Stimulated activated CD4-positive, alpha-beta T cell treated with anti-CD3 and anti-CD28 coated beads, Interleukin-4, amount 100 ng/mL, for 48 hours (primary cell): Measurements from ENCODE around the gene SEC14L1.

Source experiments
- DNase-seq, 2 donors: peaks; one replicate each; pipeline ENCODE4 v3.0.0-alpha.2; 2020; ENCODE audit warnings: low read depth in 2 of 2

SEC14L1 gene

DNA sequence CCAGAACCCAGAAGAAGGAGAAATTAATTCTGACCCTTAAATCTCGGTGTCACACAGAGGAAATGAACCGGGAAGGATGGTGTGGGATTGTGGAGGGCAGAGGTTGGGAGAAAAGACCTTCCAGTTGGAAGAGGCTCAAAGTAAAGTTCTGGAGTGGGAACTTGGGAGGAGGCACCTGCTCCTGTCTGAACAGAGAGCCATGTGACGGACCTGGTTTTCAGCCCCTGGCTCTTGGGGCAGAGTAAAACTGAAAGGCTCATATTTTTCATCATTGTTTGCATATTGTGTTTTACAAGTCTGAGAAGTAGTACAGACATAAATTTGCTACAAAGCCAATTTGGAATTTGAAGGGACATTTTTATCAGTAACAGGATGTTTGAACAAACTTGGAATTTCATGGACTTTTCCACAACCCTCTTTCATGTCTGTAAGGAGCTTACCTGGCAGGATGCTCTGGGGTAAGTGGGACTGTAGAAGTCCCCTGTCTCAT is 24.4 kb upstream of the SEC14L1 start:
- no peak for DNase-seq

DNA sequence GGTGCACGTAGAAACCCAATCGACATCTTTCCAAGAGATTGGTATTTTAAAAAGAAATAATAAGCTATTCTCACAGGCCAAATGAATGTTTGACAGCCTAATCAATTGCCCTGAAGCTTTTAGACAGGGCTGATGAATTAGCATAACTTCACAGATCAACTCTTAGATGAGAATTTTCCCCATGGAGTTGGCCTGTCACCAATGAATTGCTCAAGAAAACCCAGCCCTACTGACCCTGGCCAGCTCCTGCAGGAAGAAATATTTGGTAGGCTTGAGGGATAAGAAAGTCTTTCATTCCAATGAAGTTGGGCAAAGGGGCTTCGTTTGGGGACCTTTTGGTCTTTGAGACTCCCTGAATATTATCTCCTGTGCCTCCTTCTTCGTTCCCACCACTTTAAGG is 23.4 kb upstream of the SEC14L1 start:
- no peak for DNase-seq

DNA sequence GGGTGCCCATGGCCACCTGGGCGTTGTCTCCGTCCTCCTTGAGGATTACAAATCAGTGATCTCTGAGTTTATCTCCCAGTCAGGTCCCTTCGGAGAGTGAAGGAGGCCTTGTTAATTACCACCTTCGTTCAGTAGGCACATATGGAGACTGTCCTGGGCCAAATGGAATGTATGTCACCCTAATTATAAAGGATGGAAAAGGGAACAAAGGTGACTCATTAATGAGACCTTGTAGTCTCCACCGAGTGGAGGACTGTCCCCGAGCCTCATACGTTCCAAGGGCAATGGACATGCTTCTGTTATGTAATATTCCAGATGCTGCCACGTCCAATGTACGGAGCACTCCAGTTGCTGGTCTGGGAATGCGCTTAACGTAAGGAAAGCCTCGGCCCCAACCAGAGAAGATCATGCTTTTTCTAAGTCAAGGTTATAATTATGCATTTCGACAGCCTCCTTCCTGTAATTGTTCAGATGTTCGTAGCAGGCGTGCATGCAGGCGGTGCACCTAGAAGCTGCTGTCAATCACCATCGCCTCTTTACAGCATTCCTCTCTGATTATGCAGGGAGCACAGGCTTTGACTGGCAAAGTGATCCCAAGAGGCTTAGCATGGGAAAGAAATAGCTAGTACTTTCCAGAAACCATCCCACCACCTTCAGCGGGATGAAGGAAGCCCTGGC is 22.4 kb upstream of the SEC14L1 start:
- no peak for DNase-seq

DNA sequence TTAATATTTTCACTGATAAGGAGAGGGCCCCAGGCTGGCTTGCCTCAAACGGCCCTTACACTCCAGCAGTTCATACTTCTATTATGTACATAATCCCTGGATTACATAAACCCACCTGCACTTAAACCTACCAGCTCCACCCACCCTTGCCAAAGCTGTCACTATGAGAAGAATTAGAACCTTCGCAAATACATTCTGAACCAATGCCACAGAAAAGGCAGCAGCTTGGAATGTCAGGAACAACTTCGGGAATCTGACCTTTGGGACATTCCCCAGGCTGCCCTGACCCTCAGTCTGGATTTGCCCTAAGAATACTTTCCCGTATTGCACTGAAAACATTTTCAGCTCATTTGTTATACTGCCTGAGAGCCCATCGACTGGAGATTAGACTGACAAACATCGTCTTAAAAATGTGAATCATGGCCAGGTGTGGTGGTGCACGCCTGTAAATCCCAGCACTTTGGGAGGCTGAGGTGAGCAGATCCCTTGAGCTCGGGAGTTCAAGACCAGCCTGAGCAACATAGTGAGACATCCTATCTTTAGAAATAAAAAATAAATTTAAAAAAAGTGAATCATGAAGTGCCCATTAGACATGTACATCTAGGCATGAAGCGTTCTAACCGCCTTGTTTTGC is 21.0 kb upstream of the SEC14L1 start:
- DNase-seq, result no peak

DNA sequence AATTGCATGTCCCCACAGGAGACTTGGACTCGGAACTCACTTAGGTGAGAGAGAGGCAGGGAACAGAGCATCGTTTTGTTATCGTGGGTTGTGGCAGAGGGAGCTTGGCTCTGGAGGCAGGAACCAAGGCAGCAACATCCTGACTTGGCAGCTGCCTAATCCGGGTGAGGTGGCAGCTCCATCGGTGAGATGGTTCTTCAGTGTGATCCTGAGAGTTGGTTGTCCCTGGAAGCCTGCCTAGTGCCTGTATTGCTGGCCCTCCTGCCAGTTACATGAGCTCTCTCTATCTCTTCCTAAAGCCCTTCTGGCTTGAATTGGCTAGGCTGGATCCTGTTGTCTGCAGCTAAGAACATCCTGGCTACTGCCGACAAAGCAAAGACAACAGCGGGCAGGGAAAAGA is 19.9 kb upstream of the SEC14L1 start:
- DNase-seq, result no peak

DNA sequence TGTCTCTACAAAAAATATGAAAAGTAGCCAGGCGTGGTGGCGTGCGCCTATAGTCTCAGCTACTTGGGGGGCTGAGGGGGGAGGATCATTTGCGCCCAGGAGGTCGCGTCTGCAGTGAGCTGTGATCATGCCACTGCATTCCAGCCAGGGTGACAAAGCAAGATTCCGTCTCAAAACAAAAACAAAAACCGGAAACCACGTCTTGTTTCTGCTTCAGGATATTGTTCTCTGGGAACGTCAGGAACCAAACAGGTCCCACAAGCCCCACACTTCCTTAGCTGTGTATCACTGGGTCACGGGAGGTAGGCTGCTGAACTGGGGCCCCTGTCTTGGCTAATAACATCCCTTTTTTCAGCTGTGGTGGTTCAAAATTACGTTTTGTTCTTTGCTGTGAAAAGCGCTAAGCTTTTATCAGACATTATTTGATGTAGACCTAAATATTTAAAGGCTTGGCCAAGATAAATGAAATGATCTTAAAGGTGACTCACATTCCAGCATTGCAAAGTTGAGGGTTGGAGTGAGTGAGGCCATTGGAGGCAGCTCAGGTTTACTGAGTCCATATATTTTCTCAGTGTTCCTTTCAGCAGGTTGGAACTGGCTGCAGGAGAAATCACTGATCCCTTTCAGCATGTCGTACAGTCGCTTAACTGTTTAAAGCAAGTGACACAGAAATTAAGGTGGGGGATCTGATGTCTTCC is 16.4 kb upstream of the SEC14L1 start:
- no peak for DNase-seq

DNA sequence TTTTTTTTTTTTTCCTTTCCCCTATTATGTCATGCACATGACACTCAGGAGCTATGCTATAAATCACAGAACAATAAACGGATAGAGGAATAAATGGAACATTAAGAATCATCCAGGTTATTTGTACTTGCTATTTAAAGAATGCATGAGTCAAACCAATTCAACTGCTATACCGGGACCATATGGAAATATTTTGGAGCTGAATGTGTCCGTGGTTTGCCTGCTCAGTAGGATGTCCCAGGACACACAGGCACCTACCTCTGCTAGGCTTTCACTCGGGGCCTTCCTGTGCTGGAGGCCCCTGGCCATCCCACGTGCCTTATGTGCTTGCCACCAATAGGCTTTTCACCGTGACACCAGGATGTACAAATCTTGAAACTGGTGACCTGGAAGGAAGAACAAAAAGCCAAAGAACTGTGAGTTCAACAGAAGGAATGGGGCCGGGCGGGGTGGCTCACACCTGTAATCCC is 15.3 kb upstream of the SEC14L1 start:
- no peak for DNase-seq

DNA sequence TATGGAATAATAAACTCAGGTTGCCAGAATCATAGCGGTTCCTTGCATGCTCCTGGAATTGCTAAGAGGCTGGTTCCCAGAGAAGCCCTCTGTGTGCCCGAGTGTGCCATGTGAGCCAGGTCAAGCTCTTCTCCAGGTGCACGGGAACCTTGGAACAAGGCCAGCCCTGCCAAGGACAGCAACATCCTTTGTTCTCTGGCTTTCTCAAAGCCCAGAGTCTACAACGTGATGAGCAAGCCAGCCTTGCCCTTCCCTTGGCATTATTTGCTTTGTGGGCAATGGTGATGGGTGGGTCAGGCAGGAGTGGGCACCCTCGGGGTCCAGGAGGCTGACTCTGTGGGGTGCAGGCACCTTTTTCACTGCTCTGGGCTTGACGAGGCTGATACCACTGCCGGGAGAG is 14.2 kb upstream of the SEC14L1 start:
- DNase-seq, result no peak

DNA sequence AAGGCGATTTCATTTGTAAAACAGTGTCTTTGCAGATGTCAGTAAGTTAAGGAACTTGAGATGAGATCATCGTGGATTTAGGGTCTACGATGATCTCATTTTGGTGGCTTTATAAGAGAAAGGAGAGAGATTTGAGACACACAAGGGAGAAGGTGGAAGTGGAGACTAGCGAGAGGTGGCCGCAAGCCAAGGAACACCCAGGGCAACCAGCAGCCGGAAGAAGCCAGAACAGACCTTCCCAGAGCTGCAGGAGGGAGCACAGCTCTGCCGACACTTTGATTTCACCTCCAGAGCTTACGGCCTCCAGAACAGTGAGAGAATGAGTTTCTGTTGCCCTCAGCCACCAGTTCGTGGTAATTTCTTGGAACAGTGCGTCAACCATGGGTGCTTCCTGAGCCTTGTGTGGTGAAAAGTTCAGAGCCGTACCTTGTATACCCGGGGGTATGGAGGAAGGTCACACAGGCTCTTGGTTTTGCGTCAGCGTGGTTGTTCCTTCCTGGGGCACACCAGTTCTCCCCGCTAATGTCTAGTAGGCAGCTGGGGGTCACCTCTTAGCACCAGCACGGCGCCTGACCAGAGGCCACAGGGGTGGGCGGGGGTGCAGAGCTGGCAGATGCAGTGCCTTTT is 12.9 kb upstream of the SEC14L1 start:
- peak; percentile 46 to 50 for DNase-seq

DNA sequence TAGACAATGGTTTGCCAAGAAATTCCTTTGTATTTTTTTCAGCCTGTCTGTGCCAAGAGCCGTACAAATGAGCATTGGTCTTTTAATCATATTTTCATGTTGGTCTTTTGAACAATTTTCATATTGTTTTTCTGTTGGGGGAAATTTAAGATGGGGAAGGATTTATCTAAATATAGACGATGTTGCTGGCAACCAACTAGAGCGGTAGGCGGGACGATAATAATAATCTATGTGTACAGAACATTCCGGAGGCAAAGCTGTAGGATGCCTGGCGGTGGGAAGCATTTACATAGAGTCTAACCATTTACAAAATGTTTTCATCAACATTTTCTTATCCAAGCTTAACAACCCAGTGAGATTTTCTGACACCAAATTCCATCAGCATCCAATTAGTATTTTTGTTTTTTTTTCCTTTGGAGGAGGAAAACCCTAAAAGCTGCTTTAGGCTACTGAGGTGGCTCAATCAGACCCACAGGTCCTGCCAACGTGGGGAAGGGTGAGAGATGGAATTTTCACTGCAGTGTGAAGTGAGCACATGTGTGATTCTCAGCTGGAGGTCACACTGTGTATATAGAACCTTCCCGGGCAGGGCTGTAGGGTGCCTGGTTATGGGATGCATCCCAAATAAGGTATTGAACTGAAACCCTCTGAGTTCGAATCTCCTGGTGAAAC is 11.7 kb upstream of the SEC14L1 start:
- no peak for DNase-seq

DNA sequence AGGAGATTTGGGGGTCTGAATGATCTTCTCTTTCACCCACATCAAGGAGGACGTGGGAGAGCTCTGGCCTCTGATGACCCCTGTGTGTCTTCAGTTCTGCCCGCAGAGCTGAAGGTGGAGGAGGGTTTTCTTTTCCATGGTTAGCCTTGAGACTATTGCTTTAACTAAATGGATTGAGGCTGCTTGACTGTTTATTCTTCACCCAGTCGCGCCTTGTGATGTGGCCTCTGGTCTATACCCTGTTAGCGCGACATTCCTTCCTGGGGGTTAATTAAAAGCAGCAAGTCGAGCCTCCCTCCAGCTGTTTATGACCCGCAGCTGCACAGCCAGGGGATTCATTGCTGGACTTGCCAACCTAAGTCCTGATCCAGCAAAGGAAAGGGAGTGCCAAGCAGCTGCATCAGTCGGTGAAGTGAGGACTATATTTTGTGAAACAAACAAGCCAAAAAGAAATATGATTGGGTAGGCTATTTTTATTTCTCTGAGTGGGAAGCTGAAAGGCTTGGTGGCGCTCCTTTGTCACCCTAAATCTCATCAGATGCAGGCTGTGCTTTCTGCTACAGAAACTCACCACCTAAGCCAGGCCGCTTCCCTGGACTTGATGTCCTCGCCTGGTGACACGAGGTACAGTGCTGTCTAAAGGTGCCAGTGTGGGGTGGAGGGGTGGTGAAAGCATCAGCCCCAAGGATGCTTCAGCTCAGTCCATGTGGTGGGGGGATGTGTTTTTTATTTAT is 11.0 kb upstream of the SEC14L1 start:
- no peak for DNase-seq

DNA sequence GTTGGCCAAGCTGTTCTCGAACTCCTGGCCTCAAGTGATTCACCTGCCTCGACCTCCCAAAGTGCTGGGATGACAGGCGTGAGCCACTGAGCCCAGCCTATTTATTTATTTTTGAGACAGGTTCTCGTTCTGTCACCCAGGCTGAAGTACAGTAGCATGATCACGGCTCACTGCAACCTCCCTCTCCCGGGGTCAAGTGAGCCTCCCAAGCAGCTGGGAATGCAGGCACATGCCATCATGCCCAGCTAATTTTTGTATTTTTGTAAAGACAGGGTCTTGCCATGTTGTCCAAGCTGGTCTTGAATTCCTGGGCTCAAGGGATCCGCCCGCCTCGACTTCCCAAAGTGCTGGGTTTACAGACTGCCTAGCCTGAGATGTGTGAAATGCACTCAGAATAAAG is 10.2 kb upstream of the SEC14L1 start:
- no peak for DNase-seq

DNA sequence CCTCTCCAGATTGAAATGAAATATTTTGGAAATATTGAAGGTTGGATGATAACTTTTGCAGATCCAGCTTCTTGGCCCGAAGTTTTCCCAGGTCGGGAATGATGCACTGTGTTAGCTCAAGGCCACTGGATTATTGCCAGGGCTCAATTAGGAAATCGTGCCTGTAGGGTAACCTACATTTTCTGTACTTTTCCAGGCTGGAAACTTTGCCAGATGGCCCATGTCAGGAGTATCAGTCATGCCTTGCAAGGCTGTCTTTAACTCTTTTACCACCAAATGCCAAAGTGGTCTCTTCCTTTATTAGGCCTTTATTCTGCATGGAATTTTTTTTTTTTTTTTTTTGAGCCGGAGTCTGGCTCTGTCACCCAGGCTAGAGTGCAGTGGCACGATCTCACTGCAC is 8.9 kb upstream of the SEC14L1 start:
- DNase-seq, result no peak

DNA sequence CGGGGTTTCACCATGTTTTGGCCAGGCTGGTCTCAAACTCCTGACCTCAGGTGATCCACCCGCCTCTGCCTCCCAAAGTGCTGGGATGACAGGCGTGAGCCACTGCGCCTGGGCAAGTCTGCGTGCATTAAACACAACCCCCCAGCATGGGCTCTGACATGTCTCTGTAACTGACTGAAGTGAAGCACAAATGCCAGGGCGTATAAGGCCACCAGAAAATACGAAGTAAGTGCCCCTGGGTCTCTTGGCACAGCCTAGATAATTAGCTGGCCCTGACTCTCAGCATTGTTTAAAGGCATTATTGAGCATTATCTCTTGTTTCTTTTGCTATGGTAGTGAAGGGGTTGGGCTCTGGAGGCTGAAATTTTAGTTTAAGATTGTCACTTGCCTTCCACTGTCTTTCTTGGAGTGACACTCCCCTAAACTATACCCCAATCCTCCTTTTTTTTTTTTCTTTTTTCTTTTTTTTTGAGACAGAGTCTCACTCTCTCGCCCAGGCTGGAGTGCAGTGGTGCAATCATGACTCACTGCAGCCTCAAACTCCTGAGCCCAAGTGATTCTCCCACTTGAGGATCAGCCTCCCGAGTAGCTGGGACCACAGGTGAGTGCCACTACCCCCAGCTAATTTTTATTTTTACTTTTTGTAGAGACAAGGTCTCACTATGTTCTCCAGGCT is 8.2 kb upstream of the SEC14L1 start:
- DNase-seq, result no peak

DNA sequence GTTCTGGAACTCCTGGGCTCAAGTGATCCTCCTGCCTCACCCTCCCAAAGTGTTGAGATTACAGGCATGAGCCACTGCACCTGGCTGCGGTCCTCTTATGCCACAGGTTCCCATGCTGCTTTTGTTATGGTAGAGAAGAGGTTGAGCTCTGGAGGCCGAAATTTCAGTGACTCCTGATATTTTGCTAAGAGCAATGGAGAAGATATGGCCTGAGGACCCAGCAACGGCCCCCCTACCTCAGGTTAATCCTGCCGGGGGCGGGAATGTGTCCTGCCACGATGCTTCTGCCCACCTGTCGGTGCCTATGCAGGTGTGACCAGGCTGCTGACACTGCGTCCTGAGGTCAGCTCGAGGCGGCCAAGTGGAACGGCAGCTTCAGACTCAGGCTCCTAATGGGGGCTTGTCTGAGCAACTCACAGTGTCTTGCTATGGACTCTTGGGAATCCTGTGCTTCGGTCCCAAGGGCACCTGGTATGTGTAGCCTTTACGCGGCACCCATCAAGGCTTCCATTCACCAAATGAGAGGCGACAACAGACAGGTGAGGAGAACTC is 7.6 kb upstream of the SEC14L1 start:
- DNase-seq, result no peak

DNA sequence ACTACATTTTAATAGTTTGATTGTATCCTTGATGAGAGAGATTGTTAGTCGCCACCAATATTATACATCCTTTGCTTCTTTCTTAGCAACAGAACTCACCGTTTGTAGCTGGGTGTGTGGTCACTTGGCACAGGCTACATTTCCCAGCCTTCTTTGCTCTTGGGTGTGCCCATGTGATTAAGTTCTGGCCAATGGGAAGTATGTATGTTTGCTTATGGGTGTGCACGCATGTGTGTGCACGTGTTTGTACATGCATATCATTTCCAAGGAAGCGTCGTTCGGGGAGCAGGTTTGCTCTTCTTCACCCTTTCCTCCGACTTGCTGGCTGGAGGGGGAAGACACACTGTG is 4.4 kb upstream of the SEC14L1 start:
- DNase-seq, result no peak

DNA sequence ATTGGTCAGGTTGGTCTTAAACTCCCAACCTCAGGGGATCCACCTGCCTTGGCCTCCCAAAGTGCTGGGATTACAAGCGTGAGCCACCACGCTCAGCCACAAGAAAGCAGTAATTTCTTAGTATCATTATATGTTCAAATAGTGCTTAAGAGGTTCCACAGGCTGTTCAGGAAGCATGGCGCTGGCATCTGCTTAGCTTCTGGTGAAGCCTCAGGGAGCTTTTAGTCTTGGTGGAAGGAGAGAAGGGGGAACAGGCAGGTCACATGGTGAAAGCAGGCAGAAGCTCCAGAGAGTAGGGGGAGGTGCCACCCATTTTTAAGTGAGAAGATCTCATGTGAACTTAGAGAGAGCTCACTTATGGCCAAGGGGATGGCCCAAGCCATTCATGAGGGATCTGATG is 3.7 kb upstream of the SEC14L1 start:
- no peak for DNase-seq

DNA sequence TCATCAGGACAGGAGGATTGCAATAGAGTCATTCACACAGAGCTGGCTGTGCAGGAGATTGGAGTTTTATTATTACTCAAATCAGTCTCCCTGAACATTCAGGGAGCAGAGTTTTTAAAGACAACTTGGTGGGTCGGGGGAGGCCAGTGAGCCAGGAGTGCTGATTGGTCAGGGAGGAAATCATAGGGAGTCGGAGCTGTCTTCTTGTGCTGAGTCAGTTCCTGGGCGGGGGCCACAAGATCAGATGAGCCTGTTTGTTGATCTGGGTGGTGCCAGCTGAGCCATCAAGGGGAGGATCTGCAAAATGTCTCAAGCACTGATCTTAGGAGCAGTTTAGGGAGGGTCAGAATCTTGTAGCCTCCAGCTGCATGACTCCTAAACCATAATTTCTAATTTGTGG is 2.9 kb upstream of the SEC14L1 start:
- DNase-seq, result peak; percentile 40 to 54

DNA sequence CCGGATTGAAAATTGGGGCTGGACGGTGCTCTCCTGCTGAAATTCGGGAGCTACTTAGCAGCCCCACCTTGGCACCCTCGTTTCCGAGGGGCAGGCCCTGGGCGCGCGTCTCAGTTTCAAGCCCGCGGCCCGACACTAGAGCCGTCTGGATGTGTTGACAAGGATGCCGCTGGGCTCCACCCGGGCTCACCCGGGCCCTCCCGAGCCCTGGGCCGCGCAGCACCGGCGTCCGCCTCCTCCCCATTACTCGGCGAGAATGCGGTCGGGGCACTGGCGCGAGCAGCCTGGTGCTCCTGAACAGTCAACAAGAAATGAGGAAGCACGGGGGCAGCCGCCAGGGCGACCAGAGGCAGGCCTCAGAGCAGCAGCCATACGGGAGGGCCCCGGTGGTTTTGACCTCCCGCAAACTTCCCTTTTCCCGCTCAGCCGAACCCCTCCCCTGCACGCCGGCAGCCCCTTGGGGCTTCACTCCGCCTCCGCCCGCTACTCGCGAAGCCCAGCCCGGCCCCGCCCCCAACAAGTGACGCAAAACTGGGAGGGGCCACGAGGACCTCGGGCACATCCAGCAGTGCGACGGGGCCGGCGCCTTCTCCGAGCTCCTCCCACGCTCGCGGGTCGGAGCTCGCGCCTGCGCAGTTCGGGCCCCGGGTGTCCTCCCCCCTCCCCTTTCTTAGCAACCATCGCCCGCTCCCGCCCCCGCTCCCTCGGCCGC is 447 bp upstream of the SEC14L1 start:
- DNase-seq, result peak; percentile 99
